HepG2 (cell line): ENCODE data around the gene ABHD11. TPM values are rescaled to one million over a fixed set of nuclear protein-coding genes. Genes with fewer than 3 reads are reported as not detected.

Experiments used
- ATAC-seq: fragments of 200-7000 bp; cut with Tn5 transposase; 3 replicates; pipeline ENCODE4 v1.9.1; 2020; ENCODE audit warnings: mild to moderate bottlenecking, moderate library complexity
- BruUV-seq: library from RNA; stranded (reverse); fragments of 400-500 nt; replicated peaks from 2 replicates; lab custom pipeline; 2021; lab: Mats Ljungman, UMichigan
- CTCF ChIA-PET: fragments of 300-600 bp; formaldehyde crosslinking; extraction: SDS; loops from one replicate; lab custom pipeline; 2021; ENCODE audit warnings: low total read pairs, inconsistent platforms, low intra/inter-chr PET ratio; lab: Yijun Ruan, JAX
- POLR2A ChIA-PET: fragments of 350-600 bp; sonication (Branson Sonifier 250); formaldehyde crosslinking; loops from one replicate; lab custom pipeline; 2020; ENCODE audit warnings: antibody characterized with exemption, inconsistent platforms; lab: Yijun Ruan, JAX
- DNase-seq: peaks from one replicate; pipeline ENCODE4 v3.0.0-alpha.2; 2015; ENCODE audit warnings: low spot score
- FAIRE-seq: peaks from 3 replicates; lab custom pipeline; 2011; peaks lifted over from hg19 to GRCh38; lab: Jason Lieb, UNC
- H2AFZ ChIP-seq: one replicate; pipeline ENCODE4 v1.6.1; 2011; ENCODE audit warnings: low read length, inconsistent platforms
- H3K27ac ChIP-seq: fragments of 300-600 bp; 3 replicates; pipeline ENCODE4 v1.8.0; 2011; ENCODE audit warnings: mixed run types, mild to moderate bottlenecking, mixed read lengths, low read length, inconsistent platforms; ENCODE audit not compliant: insufficient read depth; ENCODE audit errors: extremely low read length
- H3K27me3 ChIP-seq, 2 experiments: fragments of 200-600 bp in 1 of 2; 2 replicates in 1 of 2; 3 replicates in 1 of 2; pipeline versions ENCODE4 v1.6.0 to v1.8.0; 2011; ENCODE audit warnings: low read length in 2 of 2, mild to moderate bottlenecking in 2 of 2, moderate library complexity in 2 of 2, inconsistent platforms in 1 of 2; ENCODE audit not compliant: insufficient read depth in 2 of 2, control insufficient read depth in 1 of 2
- H3K36me3 ChIP-seq, 2 experiments: fragments of 200-600 bp in 1 of 2; replicated peaks in 1 of 2; 2 replicates in 1 of 2; 3 replicates in 1 of 2; pipeline versions ENCODE4 v1.5.1 to v1.8.0; 2011; ENCODE audit warnings: low read length in 2 of 2, inconsistent platforms in 1 of 2; ENCODE audit not compliant: insufficient read depth in 2 of 2, control insufficient read depth in 1 of 2
- H3K4me1 ChIP-seq: 2 replicates; pipeline ENCODE4 v1.5.1; 2012; ENCODE audit warnings: low read length, inconsistent platforms; ENCODE audit not compliant: insufficient read depth
- H3K4me2 ChIP-seq: 2 replicates; pipeline ENCODE4 v1.6.0; 2011; ENCODE audit warnings: low read depth, low read length, inconsistent platforms
- H3K4me3 ChIP-seq, 3 experiments: fragments of 200-600 bp in 1 of 3; sonication (generic), shearing (Covaris generic) in 1 of 3; replicated peaks in 1 of 3; 2 replicates each; pipeline ENCODE4 v1.5.1; 2011 to 2016; ENCODE audit warnings: low read length in 3 of 3, inconsistent platforms in 2 of 3, low read depth in 2 of 3, mild to moderate bottlenecking in 2 of 3, control low read depth in 1 of 3, mixed read lengths in 1 of 3; ENCODE audit not compliant: insufficient read depth in 1 of 3
- H3K79me2 ChIP-seq: one replicate; pipeline ENCODE4 v1.6.1; 2011; ENCODE audit warnings: low read length, inconsistent platforms; ENCODE audit not compliant: insufficient read depth
- H3K9ac ChIP-seq: 2 replicates; pipeline ENCODE4 v1.6.0; 2011; ENCODE audit warnings: mild to moderate bottlenecking, low read depth, low read length, inconsistent platforms; ENCODE audit not compliant: insufficient read depth
- H3K9me3 ChIP-seq: 2 replicates; pipeline ENCODE4 v1.5.1; 2012; ENCODE audit warnings: mild to moderate bottlenecking, low read length
- H4K20me1 ChIP-seq: 2 replicates; pipeline ENCODE4 v1.6.0; 2011; ENCODE audit warnings: inconsistent platforms, mild to moderate bottlenecking, low read length, moderate library complexity; ENCODE audit not compliant: insufficient read depth
- AGO1 ChIP-seq: fragments of 200-400 bp; formaldehyde crosslinking; IDR thresholded peaks from 2 replicates; pipeline ENCODE4 v1.6.1; 2017; ENCODE audit warnings: mild to moderate bottlenecking, low read depth, low read length, moderate library complexity; ENCODE audit not compliant: poor library complexity, severe bottlenecking
- CEBPG ChIP-seq: IDR thresholded peaks from 2 replicates; pipeline ENCODE4 v1.6.1; 2016
- DR1 ChIP-seq: sonication (generic); formaldehyde crosslinking; IDR thresholded peaks from 2 replicates; pipeline ENCODE4 v1.8.0; 2021; ENCODE audit warnings: mild to moderate bottlenecking, missing genetic modification reagents, inconsistent platforms
- FOXM1 ChIP-seq: sonication (generic); formaldehyde crosslinking; IDR thresholded peaks from 2 replicates; pipeline ENCODE4 v1.5.0; 2020; ENCODE audit warnings: missing genetic modification reagents
- FUBP1 ChIP-seq: sonication (generic); formaldehyde crosslinking; IDR thresholded peaks from 2 replicates; pipeline ENCODE4 v1.5.1; 2020; ENCODE audit warnings: missing genetic modification reagents, mild to moderate bottlenecking, borderline replicate concordance
- MED8 ChIP-seq: sonication (generic); formaldehyde crosslinking; IDR thresholded peaks from 2 replicates; pipeline ENCODE4 v1.8.1; 2023; ENCODE audit warnings: mild to moderate bottlenecking, missing genetic modification reagents; ENCODE audit not compliant: insufficient replicate concordance
- MIXL1 ChIP-seq: IDR thresholded peaks from 2 replicates; pipeline ENCODE4 v1.6.1; 2016
- RBM39 ChIP-seq: fragments of 200-400 bp; formaldehyde crosslinking; IDR thresholded peaks from one replicate; pipeline ENCODE4 v1.6.1; 2018; ENCODE audit warnings: antibody characterized with exemption, mild to moderate bottlenecking, low read depth, low read length; ENCODE audit not compliant: poor library complexity, severe bottlenecking
- SAP130 ChIP-seq: IDR thresholded peaks from 2 replicates; pipeline ENCODE4 v1.6.1; 2016; ENCODE audit warnings: low read depth
- ZC3H4 ChIP-seq: sonication (generic); formaldehyde crosslinking; IDR thresholded peaks from 2 replicates; pipeline ENCODE4 v1.4.0; 2020; ENCODE audit warnings: missing genetic modification reagents, borderline replicate concordance
- ZNF207 ChIP-seq: fragments of 450-650 bp; IDR thresholded peaks from 2 replicates; pipeline ENCODE4 v1.6.1; 2016; ENCODE audit warnings: antibody characterized with exemption, borderline replicate concordance
- ZNF282 ChIP-seq: fragments of 450-650 bp; IDR thresholded peaks from 2 replicates; pipeline ENCODE4 v1.6.1; 2018; ENCODE audit not compliant: partially characterized antibody
- ZNF343 ChIP-seq: sonication (generic); formaldehyde crosslinking; IDR thresholded peaks from 2 replicates; pipeline ENCODE4 v1.4.0; 2020; ENCODE audit warnings: mild to moderate bottlenecking, missing genetic modification reagents
- ZNF44 ChIP-seq: sonication (generic); formaldehyde crosslinking; IDR thresholded peaks from 2 replicates; pipeline ENCODE4 v1.5.1; 2020; ENCODE audit warnings: mild to moderate bottlenecking, missing genetic modification reagents
- ZNF652 ChIP-seq: IDR thresholded peaks from 2 replicates; pipeline ENCODE4 v1.6.1; 2016; ENCODE audit warnings: low read depth, borderline replicate concordance
- ZNF704 ChIP-seq: sonication (generic); formaldehyde crosslinking; IDR thresholded peaks from 2 replicates; pipeline ENCODE4 v1.8.1; 2023; ENCODE audit warnings: mild to moderate bottlenecking, inconsistent platforms, moderate library complexity, missing genetic modification reagents, borderline replicate concordance
- ZNF724P ChIP-seq: sonication (generic); formaldehyde crosslinking; IDR thresholded peaks from 2 replicates; pipeline ENCODE4 v1.8.0; 2022; ENCODE audit warnings: missing genetic modification reagents, borderline replicate concordance
- ZNF766 ChIP-seq: sonication (generic); formaldehyde crosslinking; IDR thresholded peaks from 2 replicates; pipeline ENCODE4 v1.5.0; 2020; ENCODE audit warnings: missing genetic modification reagents, borderline replicate concordance
- ZSCAN21 ChIP-seq: sonication (generic); formaldehyde crosslinking; IDR thresholded peaks from 2 replicates; pipeline ENCODE4 v1.8.0; 2022; ENCODE audit warnings: mild to moderate bottlenecking, missing genetic modification reagents, moderate library complexity, borderline replicate concordance
- WGBS: methylation state at CpG from one replicate; pipeline ENCODE4 v1.1.6; 2017; ENCODE audit warnings: low lambda C conversion rate; 5-methylcytosine and 5-hydroxymethylcytosine counted together
- in situ Hi-C: cut with HindIII; loops from 2 replicates; pipeline ENCODE4 v1.10.0; 2017; ENCODE audit warnings: low pct_unique_long_range_greater_than_20kb; ENCODE audit not compliant: extremely low pct_ligation_motif_present
- intact Hi-C: fragments of 100-400 bp; cut with micrococcal nuclease; formaldehyde crosslinking; loops from one replicate; pipeline ENCODE4 v1.10.0; 2022; ENCODE audit not compliant: unreplicated experiment
- polyA plus RNA-seq, 8 experiments: library from polyadenylated mRNA; depleted of rRNA in 3 of 8; stranded (reverse) in 7 of 8; unstranded in 1 of 8; fragments of >200 nt; fragmentation: Illumina TruSeq in 4 of 8; extraction: Trizol in 4 of 8; gene quantifications; 2 replicates each; pipeline versions ENCODE4 v1.2.1 to v1.2.3, GENCODE V29; 2011 to 2016; ENCODE audit warnings: low read depth in 4 of 8, missing spikeins in 1 of 8, mixed read lengths in 1 of 8; ENCODE audit not compliant: insufficient read depth in 1 of 8
- total RNA-seq, 5 experiments: library from RNA; depleted of rRNA; stranded (reverse); fragments of >200 nt; fragmentation: Illumina TruSeq; extraction: Trizol; gene quantifications; 2 replicates each; pipeline ENCODE4 v1.2.3, GENCODE V29; 2016; ENCODE audit warnings: low read depth in 1 of 5
- TF ChIP-seq, protein P1 (sequence below): sonication (generic); formaldehyde crosslinking; IDR thresholded peaks from 2 replicates; pipeline ENCODE4 v1.8.0; 2022; ENCODE audit warnings: low read depth, missing genetic modification reagents
- TF ChIP-seq, protein P2 (sequence below), 2 experiments: fragments of 450-650 bp in 1 of 2; sonication (generic) in 1 of 2; formaldehyde crosslinking; IDR thresholded peaks; 2 replicates each; pipeline versions ENCODE4 v1.5.0 to v1.8.0; 2020 to 2022; ENCODE audit warnings: mild to moderate bottlenecking in 1 of 2, missing genetic modification reagents in 1 of 2

The ABHD11 gene
- total and polyA plus RNA-seq, 2 of the 13 experiments (the other 11 are each of a cell fraction or from before 2014, with no cell fraction given), result 7.0 to 8.1 TPM

GRCh38 chr7:73738220-73738611 lies 386 bp downstream of the ABHD11 start:
- no peaks in the 10 kb centered on the region for H3K9me3 ChIP-seq
- no peak for DNase-seq
- FAIRE-seq, result no peak
- H2AFZ ChIP-seq, result no peak overlapping the region
- H3K36me3 ChIP-seq, result peaks cover 0 to 9% of the 10 kb centered on the region in 2 experiments; a peak in 1 of 5 replicates
- BruUV-seq, result TSS peak; percentile 60
- peaks cover 38% of the 10 kb centered on the region for H3K4me1 ChIP-seq
- peak overlapping the region; percentile 77 to 97 (median 92) for H3K4me3 ChIP-seq
- peak overlapping the region; percentile 73 for H3K9ac ChIP-seq
- peak overlapping the region; percentile 74 for H3K27ac ChIP-seq
- H4K20me1 ChIP-seq, result no peaks in the 10 kb centered on the region
- H3K79me2 ChIP-seq, result no peaks in the 10 kb centered on the region
- in situ Hi-C loops, result no loop called here
- ATAC-seq, result peak; percentile 2
- CTCF ChIA-PET, result no interaction called here
- WGBS, result 1% methylated on average over 16 of the region's 24 CpGs
- intact Hi-C loops, result no loop called here
- POLR2A ChIA-PET, result interaction anchor here (0.6 to 1.7 kb wide), 10 partner anchors 10 to 270 kb away, joined by 3 to 6 read pairs (median 4); partner anchors contain the start of gene MLXIPL
- H3K4me2 ChIP-seq, result peak overlapping the region; percentile 91
- no peaks in the 10 kb centered on the region for H3K27me3 ChIP-seq
- no peak for TF ChIP-seq ZNF766 (CRISPR knock-in tag)
- no peak for TF ChIP-seq ZNF207
- TF ChIP-seq SAP130 (CRISPR knock-in tag), result no peak
- TF ChIP-seq, protein P1, sequence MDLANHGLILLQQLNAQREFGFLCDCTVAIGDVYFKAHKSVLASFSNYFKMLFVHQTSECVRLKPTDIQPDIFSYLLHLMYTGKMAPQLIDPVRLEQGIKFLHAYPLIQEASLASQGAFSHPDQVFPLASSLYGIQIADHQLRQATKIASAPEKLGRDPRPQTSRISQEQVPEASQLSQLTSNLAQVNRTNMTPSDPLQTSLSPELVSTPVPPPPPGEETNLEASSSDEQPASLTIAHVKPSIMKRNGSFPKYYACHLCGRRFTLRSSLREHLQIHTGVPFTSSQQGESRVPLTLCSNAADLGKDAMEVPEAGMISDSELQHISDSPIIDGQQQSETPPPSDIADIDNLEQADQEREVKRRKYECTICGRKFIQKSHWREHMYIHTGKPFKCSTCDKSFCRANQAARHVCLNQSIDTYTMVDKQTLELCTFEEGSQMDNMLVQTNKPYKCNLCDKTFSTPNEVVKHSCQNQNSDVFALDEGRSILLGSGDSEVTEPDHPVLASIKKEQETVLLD (CRISPR knock-in tag), result no peak
- TF ChIP-seq DR1 (CRISPR knock-in tag), result no peak
- TF ChIP-seq ZC3H4, result no peak
- no peak for TF ChIP-seq MIXL1 (CRISPR knock-in tag)
- no peak for TF ChIP-seq ZNF704 (CRISPR knock-in tag)
- no peak for TF ChIP-seq ZNF724P
- TF ChIP-seq ZNF44 (CRISPR knock-in tag), result peak; percentile 45; the same call in 1 of the 2 replicates
- TF ChIP-seq, protein P2, sequence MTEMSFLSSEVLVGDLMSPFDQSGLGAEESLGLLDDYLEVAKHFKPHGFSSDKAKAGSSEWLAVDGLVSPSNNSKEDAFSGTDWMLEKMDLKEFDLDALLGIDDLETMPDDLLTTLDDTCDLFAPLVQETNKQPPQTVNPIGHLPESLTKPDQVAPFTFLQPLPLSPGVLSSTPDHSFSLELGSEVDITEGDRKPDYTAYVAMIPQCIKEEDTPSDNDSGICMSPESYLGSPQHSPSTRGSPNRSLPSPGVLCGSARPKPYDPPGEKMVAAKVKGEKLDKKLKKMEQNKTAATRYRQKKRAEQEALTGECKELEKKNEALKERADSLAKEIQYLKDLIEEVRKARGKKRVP (CRISPR knock-in tag; IDR thresholded peaks at IDR 0.05), result no peak
- TF ChIP-seq RBM39, result no peak
- TF ChIP-seq ZNF343 (CRISPR knock-in tag), result no peak
- TF ChIP-seq FOXM1 (CRISPR knock-in tag), result no peak
- no peak for TF ChIP-seq AGO1
- no peak for TF ChIP-seq ZNF282
- no peak for TF ChIP-seq MED8 (CRISPR knock-in tag)
- no peak for TF ChIP-seq CEBPG (CRISPR knock-in tag)
- no peak for TF ChIP-seq FUBP1 (CRISPR knock-in tag)
- TF ChIP-seq ZNF652, result no peak
- 0 out of 2 replicates have a peak, but pooled peaks have one; percentile 1 for TF ChIP-seq ZSCAN21 (CRISPR knock-in tag)
